GM11168 (cell line): ENCODE results near the gene CDRT4.

Experiments used
- in situ Hi-C: fragments of 300-500 bp; cut with MboI; formaldehyde crosslinking; loops from one replicate; pipeline ENCODE4 v1.12.0; 2022; ENCODE audit warnings: low sequenced_read_pairs; ENCODE audit not compliant: unreplicated experiment

The CDRT4 gene

DNA sequence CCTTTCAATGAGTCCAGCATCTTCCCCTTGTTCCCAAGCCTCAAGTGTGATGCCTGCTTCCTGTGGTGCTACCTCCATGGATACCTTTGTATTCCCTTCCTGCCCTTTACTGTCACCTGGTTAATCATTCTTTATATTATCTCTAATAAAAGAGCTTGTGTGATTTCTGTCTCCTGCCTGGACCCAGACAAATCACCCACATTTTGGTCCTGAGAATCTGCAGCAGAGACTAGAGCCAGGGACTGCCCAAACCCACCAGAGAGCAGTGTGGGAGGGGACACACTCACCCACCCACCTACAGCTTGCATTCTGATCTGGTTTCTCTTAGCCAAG lies 30.2 kb downstream of the CDRT4 start:
- in situ Hi-C loops = no loop called here

DNA sequence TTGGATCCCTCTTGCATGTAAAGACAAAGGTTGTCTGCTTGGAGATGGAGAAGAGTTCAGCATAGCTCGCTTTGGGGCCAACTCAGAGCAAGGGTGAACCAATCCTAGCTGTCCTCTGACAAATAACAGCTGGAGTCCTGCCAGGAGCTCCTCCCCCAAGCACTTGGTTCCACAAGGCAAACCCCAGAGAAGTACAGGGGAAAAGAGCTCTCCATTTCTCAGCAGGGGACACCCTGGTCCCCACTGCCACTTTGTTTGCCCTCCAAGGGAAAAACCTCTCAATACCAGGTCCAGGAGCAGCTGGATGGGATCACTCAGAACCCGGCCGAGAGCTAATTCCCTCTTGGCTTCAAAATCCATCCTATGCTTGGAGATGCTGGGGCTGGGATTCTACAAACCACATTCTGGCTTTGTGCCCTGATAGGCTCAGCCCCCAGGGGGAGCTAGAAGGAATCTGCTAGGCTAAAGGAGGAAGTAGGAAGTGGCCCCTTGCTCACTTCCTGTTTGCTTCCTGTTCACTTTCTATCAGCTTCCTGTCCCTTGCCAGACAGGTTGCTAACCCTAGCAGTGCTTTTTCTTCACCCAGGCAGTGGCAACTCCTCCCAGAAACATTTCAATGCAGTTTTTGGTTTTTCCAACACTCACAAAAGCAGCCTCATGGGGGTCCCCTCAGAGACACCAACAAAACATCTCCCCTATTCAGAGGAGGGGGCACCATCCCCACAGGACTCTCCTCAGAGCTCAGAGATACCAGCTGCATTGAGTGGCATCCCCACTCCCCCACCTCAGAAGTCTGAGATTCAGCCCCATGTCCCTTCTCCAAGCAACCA lies 30.7 kb downstream of the CDRT4 start:
- in situ Hi-C loops = no loop called here

DNA sequence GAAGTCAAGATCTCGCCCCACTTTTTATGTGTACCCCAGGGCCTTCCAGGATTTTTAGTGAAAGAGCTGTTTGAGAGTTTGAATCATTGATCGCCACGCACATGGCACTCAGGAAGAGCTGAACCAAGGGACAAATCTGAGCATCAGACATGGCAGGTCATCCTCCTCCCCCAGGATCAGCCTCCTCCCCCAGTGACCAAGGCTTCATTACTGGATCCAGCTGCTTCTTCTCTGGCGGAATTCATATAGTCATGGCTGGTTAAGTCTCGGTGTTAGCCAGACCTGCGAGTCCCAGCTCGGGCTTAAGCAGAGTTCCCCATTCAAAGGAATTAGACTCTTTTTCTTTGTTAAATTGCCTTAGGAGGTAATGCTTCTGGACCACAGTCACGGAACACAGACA lies 32.5 kb downstream of the CDRT4 start:
- in situ Hi-C loops = no loop called here

DNA sequence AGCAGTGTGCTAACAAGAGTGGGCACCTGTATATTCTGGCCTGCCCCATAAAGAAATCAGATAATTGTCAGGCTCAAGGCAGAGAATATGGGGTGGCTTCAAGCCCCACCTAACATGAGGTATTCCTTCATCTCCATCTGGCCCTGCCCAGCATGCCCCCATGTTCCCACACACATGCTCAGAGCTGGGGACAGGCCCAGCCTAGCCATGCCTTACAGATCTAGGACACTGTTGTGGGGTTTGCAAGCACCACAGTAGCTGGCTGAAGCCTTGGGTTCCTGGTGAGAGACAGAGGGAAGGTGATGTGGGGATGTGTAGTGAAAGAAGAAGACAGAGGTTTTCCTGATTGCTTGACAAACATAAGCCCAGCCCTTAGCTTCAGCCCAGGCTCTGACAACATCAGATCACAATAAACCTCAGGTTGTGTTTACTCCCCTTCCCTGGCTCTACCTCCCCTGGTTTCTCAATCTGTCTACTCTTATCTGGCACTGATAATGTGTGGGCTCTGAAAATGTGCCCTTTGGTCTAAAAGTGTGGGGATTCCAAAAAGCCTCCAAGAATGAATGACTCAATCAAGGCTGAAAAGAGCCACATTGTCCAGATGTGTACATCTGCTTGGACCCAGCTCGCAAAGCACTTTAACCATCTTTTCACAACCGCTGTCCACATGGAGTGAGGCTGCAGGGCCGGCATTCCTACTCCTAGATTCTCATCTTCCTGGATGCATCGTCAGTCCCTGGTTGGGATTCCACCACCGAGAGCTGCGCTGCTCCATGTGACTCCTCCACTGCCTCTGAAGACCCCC lies 34.4 kb downstream of the CDRT4 start:
- in situ Hi-C loops = no loop called here

DNA sequence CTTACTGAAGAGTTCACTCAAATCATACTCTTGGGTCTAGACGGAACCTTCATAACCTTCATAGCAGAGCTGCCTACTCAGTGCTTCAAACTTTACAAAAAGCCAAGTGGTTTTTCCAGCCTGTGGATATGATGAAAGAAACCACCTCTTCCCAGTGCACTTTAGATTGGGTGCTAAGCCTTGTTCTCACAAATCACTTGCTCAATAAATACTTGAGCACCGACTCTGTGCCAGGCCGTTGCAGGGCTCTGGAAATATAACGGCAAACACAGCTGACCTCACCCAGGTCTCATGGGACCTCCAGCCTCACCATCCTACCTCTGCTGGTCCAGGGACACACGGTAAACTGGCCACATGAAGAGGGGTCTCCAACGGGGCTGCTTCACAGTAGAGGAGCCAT lies 35.7 kb downstream of the CDRT4 start:
- in situ Hi-C loops = no loop called here

DNA sequence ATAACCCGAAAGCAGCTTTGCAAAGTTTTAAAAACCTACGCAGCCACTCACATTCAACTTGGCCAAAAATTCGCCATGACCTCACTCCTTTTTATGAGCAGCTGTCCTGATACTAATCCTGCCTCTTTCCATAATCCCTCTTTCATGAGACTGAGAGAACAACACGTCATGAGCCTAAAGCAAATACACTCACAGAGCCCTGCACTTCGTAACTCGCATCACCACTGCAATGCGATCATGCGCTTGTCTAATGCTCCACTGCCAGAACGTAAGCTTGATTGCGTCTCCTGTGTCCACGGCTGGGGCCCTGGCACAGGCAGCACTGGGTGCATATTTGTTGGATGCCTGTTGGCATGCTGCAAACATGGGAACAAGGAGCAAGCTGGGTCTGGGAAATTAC lies 36.2 kb downstream of the CDRT4 start:
- in situ Hi-C loops = no loop called here

DNA sequence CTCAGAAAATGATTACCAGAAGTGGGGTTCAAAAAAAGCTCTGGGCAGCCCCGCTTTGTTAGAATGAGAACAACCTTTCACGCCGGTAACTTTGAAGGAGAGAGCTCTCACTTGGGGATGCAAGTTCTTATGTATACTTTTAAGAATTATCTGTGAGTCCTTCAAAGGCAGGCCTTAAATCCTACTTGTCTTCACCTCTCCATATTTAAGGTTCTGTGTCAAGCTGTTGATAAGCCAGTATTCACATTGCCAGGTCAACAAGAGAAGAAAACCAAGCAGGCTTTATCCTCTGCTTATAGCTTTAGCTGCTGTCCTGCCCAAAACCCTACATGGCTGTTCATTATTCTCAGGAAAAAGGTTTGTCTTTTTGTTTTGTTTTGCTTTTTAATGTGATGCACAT lies 42.9 kb downstream of the CDRT4 start:
- in situ Hi-C loops = no loop called here

DNA sequence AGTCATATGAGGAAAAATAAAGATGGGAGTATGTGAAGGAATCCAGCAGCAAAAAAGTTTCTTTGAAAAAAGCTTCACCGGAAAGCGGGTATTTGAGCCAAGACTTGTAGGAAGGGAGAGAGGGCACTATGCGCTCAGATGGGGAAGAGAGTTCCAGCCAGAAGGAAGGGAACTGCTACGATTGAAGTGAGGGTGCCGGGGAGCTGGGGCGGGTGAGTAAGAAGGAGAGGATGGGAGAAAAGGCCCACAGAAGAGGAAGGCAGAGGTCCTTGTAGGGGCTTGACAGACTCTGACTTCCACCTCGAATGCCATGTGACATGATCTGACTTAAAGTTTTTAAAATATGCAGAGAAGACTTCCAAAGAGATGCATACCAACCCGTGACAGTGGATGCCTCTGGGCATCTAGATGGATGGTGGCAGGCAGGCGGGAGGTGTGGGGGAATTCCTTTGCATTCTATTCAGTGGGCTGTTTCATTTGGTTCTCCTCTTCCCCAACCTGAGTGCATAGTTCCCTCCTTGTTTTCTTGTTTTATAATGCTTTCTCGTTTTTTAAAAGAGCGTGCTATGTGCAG lies 44.9 kb downstream of the CDRT4 start:
- in situ Hi-C loops = no loop called here

DNA sequence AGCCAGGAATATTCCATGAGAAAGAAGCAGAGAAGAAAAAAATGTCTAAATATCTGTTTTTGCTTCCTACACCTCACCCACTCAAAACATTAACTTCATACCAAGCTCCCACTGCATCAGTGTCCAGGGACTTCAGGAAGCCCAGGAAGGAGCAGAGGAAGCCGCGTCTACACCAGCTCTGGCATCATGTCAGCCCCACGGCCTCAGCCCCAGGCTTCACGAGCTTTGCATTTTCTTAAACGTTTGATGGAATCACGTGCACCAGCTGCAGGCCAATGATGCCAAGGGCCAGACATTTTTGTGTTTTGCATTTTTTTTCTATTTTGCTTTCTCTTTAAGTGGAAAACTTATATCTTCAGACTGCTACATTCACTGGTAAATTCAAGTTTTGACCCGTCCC lies 48.6 kb downstream of the CDRT4 start:
- in situ Hi-C loops = no loop called here

DNA sequence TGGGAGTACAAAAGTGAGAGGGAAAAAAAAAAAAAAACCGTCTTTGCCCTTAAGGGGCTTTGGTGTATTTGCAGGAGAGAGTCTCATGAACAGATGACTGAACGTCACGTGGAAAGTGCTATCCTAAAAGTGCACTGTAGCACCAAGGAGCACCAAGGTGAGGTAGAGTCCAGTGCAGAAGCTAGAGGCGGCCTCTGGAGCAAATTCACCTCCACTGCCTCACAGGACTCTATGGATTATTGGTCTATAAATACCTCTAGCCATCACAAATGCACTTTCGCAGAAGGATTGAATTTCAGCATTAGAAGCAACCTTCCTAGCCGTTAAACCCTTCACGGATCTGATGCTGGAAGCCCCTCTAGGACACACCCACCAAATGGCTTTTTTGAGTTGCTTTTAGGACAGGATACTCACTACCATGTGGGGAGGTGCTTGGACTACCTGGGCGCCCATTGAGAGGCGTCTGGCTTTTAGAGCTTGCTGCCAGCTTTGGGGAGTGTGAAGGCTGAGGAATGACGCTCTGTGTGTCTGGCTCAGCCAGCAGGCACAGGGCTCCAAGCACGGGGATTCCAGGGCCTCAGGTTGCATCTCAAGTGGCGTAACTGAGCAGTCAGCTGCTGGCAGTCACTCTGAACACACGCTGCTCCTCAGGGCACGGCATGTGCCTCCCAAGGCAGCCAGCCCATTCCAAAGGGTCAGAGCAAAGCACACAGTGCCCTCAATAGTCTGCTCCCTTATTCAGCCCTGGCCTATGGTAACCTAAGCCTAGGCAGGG lies 52.7 kb downstream of the CDRT4 start:
- in situ Hi-C loops = no loop called here

DNA sequence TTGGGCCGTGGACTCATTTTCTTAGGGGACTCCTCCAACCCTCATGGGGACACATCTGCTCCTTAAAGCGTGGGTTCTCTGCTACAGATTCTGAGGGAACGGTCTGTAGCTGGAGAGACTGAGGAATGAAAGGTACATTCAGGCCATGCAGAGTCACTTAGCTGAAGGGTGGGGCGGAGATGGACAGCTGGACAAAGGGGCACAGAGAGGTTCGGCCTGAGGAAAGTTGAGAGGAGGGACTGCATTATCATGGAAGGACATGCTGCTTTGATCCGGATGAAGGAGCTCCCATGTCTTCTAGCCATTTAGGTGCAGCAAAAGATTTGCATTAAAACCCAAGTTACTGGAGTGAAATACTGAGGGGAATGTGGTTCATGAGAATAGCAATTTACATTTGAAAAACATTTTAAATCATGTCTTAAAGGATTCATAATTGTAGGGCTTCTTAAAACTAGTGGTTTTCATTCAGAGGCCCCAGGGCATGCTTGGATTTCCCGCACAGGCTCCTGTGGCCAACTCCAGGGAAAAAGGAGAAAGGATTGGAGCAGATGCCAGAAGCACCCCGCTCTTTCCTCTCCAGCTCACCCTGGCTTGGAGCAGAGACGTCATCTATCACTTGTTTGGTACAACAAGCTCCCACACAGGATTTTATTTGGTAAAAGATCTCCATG lies 54.2 kb downstream of the CDRT4 start:
- in situ Hi-C loops = no loop called here

DNA sequence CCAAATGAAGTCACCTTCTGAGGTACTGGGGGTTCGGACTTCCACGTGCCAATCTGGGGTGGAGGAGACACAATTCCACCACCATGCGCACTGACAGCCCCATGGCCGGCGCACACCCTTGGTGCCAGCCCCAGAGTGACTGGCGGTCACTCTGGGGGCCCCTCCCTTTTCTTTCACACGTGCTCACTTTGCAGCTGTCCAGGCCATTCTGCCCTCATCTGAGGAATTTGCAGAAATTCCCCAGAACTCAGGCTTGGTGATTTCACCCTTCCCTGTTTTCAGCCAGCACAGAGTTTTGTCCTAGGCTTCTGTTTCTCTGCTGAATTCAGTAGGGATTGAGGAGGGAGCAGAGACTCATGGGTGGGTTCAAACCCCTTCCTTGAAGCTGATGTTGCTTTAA lies 54.8 kb downstream of the CDRT4 start:
- in situ Hi-C loops = no loop called here

DNA sequence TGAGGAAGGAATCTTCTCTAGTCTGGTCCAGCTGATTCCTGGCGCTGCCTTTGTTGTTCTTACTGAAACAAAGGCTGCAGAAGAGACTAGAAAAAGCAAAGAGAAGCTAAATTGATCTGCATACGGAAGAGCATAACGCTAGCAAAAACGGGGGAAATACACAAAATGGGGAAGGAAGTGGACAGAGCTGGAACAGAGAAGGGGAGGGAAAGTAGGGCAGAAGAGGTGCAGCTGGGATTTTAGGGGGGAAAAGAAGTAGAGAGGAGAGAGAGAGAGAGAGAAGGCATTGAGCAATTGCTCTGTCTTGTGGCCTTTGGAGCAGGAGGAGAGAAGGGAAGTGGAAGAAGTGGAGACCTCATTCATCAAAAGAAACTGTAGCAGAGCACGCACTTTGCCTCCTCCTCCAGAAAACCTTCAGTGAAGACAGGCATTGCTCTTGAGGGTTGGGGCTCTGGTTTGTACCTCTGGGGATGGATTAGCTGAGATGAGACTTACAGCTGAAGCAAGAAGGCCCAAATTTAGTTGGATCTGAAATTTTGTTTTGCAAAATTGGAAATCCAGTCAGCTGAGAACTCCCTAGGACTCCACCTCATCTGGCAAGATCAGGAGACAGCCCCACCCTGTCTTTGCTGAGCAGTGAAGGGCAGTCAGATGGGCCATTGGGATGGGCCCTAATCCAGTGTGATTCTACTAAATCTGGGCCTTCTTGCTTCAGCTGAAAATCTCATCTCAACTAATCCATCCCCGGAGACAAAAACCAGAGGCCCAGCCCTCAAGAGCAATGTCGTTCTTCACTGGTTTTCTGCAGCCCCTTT lies 55.8 kb downstream of the CDRT4 start:
- in situ Hi-C loops = no loop called here

DNA sequence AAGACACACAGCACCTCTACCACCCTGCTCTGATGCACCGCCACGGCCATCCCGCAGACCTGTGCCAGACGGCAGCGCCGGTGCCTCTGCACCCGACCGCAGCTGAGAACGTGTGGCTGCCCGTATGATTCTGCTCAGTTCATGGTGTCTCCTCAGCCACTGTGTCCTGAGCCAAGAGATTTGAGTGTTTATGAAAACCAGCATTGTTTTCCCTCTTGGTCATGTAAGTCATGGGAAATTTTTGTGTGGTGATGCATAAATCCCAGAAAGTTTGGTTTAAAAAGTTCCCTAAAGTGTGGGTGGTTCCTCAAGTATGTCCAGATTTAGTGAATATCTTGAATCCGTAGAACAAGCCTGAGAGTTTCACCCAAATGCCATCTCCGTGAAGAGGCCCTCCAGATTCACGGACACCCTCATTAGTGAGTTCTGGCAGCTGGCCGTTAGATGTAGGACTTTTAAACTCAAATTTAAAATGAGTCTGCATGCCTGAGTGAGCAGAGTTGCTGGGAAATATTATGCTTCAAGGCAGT lies 57.6 kb downstream of the CDRT4 start:
- in situ Hi-C loops = no loop called here

DNA sequence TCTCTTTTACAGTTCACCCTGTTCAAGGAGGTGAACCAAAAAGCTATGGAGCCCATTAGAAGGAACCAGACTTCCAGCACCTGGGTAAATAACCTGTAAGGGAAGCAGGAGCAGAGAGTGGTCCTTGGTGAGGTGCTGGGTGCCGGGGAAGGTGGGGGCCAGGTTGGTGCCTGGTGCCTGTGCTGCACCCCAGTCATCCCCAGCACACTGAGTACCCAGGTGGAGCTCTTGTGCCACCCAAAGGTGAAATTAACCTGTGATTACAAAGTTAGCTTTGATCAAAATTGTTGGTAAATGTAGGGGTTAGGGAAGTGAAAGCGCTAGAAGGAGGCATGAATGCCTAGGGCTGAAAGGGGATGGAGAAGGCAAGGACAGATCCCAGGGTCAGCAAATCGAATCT lies 58.6 kb downstream of the CDRT4 start:
- in situ Hi-C loops = no loop called here

DNA sequence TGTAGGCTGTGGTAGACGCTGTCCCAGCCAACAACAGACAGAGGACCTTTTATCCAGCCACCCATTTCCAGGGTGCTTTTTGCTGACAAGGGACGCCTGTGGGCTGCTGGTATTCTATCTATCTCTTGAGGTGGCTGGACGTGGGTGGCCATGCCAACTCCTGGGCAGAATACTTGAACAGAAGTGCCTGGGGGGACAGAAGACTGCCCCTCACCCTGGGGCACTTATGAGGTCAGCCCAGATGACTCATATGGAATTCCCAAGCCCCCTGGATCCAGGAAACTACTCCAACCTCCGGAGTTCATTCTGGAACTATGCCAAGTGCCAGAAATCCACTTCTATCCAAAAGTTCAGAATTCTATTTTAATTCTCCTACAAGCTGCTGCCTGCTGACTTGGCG lies 61.3 kb downstream of the CDRT4 start:
- in situ Hi-C loops = no loop called here

DNA sequence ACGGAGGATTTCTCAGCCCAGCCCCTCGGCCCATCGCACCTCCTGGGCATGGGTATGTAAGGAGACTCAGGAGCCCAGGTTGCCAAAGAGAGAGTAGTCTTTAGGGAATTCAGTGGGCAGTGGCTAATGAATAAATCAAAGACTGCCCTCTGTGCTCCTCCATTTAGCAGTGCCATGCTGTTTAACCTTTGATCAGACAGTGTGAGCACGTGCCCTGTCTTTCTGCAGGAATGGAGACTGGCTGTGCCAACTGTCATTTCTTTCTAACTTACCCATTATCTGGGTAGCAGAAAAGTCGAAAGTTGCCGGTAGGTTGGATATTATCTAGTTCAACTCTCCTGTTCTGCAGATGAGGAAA lies 62.4 kb downstream of the CDRT4 start:
- in situ Hi-C loops = no loop called here

DNA sequence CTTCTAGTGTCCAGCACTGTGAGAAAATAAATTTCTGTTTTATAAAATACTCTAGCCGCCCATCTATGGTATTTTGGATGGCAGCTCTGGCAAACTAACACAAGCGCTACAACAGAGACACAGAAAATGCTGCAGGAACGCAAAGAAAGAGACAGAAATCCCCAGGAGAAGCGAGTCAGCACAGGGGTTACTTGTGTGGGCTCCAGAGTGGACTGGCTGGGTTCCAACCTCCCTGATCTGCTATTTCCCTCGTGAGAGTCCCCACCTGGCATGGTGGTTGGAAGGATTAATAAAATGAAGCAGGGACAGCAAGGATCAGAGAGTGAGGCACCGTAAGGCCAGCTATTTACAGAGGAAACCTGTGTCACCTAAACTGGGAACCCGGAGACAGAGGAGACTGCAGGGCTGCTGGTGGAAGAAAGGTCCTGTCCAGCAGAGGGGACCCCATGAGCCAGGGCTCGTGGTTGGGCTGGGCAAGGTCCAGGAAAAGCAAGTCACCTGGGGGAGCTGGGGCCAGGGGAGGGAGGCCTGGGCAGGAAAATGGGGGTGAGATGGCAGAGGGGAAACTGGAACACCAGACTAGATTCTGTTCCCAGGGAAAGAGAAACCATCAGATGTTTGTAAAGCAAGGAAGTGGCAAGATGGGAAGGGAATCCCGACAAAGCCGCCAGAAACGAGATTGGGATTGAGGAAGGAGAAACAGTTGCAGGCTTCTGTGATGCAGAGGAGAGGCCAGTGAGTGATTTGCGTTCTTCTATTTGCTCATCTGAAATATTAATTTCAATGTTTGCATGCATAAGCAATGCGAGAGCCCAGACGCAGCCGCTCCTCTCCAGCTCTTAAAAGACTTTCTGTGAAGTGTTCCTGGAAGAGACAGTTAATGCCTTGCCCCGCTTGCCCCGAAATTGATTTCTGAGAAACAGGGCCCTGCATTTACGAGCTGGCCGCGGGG lies 63.0 kb downstream of the CDRT4 start:
- in situ Hi-C loops = no loop called here
